Large intestine (tissue), 3 donors: ENCODE data around the gene GCLC. TPM values are rescaled to one million over a fixed set of nuclear protein-coding genes. Genes with fewer than 3 reads are reported as not detected.

ENCODE experiments used
- DNase-seq, 2 donors: peaks; one replicate each; pipeline versions ENCODE4 v3.0.0 to v3.0.0-alpha.2; 2013
- H3K27ac ChIP-seq: one replicate; pipeline ENCODE4 v1.5.1; 2013; ENCODE audit warnings: low read length
- H3K27me3 ChIP-seq: 2 replicates; pipeline ENCODE4 v1.6.1; 2013; ENCODE audit warnings: low read length; ENCODE audit not compliant: control insufficient read depth, insufficient read depth
- H3K36me3 ChIP-seq: 2 replicates; pipeline ENCODE4 v1.6.1; 2013; ENCODE audit warnings: low read length; ENCODE audit not compliant: control insufficient read depth, insufficient read depth
- H3K4me1 ChIP-seq: one replicate; pipeline ENCODE4 v1.6.1; 2013; ENCODE audit warnings: low read length; ENCODE audit not compliant: control insufficient read depth, insufficient read depth
- H3K4me3 ChIP-seq: one replicate; pipeline ENCODE4 v1.5.1; 2013; ENCODE audit warnings: low read length
- H3K9me3 ChIP-seq: one replicate; pipeline ENCODE4 v1.6.1; 2013; ENCODE audit warnings: mild to moderate bottlenecking, low read depth, low read length, moderate library complexity; ENCODE audit not compliant: control insufficient read depth
- WGBS: methylation state at CpG from one replicate; pipeline ENCODE4 v1.1.5; 2013; ENCODE audit warnings: low lambda C conversion rate; ENCODE audit not compliant: insufficient coverage; 5-methylcytosine and 5-hydroxymethylcytosine counted together
- polyA plus RNA-seq: library from polyadenylated mRNA; unstranded; fragments of 120-200 nt; gene quantifications from one replicate; pipeline ENCODE4 v1.2.1, GENCODE V29; 2013

The GCLC gene
- polyA plus RNA-seq, 1 donor: 54.7 TPM

DNA sequence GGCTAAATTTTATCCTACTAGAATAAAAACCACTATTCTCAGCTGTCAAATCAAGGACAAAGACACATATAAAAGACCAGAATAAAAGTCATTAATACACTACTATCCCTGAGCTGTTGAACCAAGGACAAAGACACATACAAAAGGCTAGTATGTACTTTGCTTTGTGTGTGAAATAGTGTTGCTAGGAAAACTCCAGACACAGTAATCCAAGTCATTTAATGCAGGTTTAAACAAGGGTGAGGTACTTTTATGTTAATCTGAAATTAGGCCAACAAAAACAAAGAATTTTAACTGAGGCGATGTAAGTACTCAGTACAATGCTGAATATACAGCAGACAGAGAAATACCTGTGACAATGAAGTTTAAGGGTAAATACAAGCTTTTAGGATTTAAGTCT, 18.9 kb downstream of the GCLC start:
- 86% methylated on average over 1 of the region's 1 CpG for WGBS
- no peaks in the 10 kb centered on the region for H3K27me3 ChIP-seq
- no peaks in the 10 kb centered on the region for H3K9me3 ChIP-seq
- DNase-seq: no peak
- H3K36me3 ChIP-seq: no peaks in the 10 kb centered on the region
- H3K4me3 ChIP-seq: no peak overlapping the region
- H3K27ac ChIP-seq: no peak overlapping the region
- no peaks in the 10 kb centered on the region for H3K4me1 ChIP-seq

DNA sequence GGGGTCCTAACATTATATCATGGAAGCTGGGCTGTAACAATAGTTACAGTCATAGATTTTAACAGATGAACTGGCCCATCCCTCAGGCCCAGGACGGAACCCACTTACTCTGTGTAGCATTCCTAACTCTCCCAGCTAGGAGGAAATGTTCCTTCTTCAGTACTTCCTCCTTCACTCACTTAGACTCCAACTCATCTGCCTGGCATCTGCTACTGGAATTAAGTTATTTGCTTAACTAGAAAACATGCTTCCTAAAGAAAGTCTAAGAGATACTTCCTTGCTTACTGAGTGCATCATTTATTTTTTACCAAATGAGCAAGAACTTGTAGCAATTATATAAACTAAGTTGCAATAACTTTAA, 20.5 kb downstream of the GCLC start:
- H3K4me3 ChIP-seq: no peak overlapping the region
- WGBS: 83% methylated on average over 1 of the region's 1 CpG
- no peaks in the 10 kb centered on the region for H3K27me3 ChIP-seq
- H3K9me3 ChIP-seq: no peaks in the 10 kb centered on the region
- no peak overlapping the region for H3K27ac ChIP-seq
- peaks cover 10% of the 10 kb centered on the region for H3K36me3 ChIP-seq
- no peaks in the 10 kb centered on the region for H3K4me1 ChIP-seq
- DNase-seq: no peak

DNA sequence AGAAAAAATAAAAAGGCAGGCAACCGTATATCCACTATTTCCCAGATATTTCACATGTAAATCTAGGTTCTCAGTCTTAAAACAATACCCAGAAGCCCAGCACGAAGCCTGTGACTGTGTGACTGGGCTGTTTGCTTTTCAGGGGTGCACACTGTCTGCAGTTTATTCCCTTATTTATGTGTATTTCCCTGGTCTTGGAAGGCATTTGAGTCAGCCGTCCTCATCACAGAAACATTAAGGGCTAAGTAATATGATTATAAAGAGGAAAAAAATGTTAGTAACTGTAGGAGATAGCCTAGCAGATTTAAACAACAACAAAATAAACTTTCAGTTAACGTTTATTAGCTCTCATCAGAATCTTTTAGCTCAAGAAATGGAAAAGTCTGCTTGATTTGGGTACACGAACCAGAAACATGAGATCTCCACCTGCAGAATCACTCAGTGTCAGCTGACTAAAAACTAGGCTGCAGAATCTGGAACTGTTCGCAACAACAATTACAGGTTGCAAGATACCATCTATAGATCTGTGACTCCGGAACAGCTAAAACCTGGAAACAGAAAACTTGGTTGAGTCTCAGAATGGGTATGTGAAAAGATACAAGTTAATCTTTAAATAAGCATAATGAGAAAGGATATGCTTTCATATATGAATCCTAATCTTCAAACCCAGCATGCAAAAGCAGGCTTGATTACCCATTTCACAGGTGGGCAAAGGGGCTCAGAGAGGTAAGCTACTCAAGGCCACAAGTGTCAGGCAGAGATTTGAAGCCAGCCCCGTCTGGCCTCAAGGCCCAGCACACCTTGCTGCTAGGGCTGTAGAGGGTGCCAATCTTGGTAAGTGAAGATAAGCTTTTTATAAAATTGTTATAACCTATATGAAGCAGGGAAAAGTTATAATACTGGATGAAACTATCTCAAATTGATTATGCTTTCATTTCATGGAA, 21.1 kb downstream of the GCLC start:
- H3K27ac ChIP-seq: no peak overlapping the region
- no peak for DNase-seq

DNA sequence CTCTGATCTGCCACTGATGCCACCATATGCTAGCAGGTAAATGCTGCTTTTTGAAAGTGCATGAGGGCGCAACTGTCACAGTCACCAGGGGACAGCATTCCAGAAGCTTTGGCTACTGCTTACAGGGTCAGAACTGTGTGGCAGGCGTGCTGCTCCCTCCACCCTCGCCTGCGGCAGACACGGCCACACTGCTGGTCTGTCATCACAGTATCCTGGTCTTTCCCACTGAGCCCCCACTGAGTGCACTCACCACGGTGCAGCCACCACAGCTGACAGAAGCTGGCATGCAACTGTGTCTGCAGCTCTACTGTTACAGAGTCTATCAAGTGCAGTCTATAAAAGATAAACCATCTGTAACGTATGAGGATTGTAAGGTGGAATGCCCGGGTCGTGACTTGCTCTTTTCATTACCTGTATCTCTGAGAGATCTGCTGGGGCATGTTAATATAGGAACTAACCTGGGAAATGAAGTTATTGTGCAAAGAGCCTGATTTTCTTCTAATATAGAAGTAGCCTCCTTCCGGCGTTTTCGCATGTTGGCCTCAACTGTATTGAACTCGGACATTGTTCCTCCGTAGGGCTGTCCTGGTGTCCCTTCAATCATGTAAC, 24.5 kb downstream of the GCLC start:
- peaks cover 6% of the 10 kb centered on the region for H3K4me1 ChIP-seq
- H3K27me3 ChIP-seq: no peaks in the 10 kb centered on the region
- no peak for DNase-seq
- no peak overlapping the region for H3K27ac ChIP-seq
- 87% methylated on average over 5 of the region's 14 CpGs for WGBS
- H3K9me3 ChIP-seq: no peaks in the 10 kb centered on the region
- H3K36me3 ChIP-seq: peaks cover 24% of the 10 kb centered on the region
- no peak overlapping the region for H3K4me3 ChIP-seq

More for the DNA sequence above, 21.1 kb downstream of the GCLC start:
- Histone ChIP-seq H3K4me3 (no peak overlapping the region), H3K27me3 (no peaks in the 10 kb centered on the region), H3K9me3 (no peaks in the 10 kb centered on the region), H3K4me1 (no peaks in the 10 kb centered on the region), H3K36me3 (peaks cover 14% of the 10 kb centered on the region)
- WGBS: 90% methylated on average over 3 of the region's 8 CpGs

DNA sequence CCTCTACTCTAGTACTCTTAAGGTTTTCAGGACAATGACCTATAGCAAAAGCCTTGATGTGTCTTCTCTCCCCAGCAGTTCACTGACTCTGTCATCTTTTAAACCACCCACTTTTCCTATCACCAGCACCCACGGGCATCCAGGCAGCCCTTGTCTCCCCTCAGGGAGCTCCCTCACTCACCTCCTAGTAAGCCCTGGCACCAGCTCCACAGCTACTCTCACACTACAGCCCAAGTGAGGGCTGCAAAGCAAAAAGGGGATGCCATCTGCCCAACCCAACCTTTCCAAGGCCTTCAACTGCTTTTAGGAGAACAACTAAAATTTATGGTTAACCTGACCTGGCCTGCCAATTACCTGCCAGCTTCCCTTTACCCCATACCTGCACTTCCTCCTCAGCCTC, 26.0 kb downstream of the GCLC start:
- no peak for DNase-seq
- Histone ChIP-seq H3K4me3 (no peak overlapping the region), H3K27ac (no peak overlapping the region), H3K27me3 (no peaks in the 10 kb centered on the region), H3K9me3 (no peaks in the 10 kb centered on the region), H3K36me3 (peaks cover 24% of the 10 kb centered on the region), H3K4me1 (peaks cover 22% of the 10 kb centered on the region)
- WGBS: no CpG with 5 or more reads among the region's 1 CpG

DNA sequence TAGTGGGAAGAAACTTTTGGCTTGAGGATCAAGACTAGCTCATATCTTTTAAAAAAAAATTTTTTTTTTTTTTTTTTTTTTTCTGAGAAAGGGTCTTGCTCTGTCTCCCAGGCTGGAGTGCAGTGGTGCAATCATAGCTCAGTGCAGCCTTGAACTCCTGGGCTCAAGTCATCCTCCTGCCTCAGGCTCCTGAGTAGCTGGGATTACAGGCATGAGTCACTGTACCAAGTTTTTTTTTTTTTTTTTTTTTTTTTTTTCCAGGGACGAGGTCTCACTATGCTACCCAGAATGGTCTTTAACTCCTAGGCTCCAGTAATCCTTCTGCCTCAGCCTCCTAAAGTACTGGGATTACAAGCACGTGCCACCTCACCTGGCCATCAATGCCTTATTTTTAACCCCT, 27.9 kb downstream of the GCLC start:
- H3K4me1 ChIP-seq: peaks cover 31% of the 10 kb centered on the region
- no peak overlapping the region for H3K27ac ChIP-seq
- WGBS: no CpG with 5 or more reads among the region's 2 CpGs
- H3K4me3 ChIP-seq: no peak overlapping the region
- H3K27me3 ChIP-seq: no peaks in the 10 kb centered on the region
- H3K36me3 ChIP-seq: peaks cover 24% of the 10 kb centered on the region
- no peak for DNase-seq
- H3K9me3 ChIP-seq: no peaks in the 10 kb centered on the region

DNA sequence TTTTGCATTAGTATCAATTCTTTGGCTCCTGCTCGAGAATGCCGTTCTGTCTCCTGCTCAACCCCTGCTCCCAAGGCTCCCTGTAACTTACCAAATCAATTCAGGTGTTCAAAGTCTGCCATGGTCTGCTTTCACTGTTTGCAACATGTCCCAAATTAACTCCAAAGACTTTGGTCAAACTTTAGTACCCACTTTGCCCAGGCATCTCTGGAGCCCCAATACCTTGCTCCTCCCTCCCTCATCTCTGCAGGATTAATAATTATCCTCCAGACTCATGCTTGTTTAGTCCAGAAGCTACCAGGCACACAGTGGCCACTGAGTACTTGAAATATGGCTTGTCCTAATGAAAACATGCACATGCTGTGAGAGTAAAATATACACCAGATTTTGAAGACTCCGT, 30.2 kb downstream of the GCLC start:
- Histone ChIP-seq H3K9me3 (no peaks in the 10 kb centered on the region), H3K4me1 (peaks cover 42% of the 10 kb centered on the region), H3K27me3 (no peaks in the 10 kb centered on the region), H3K4me3 (no peak overlapping the region), H3K27ac (peak overlapping the region; percentile 71), H3K36me3 (peaks cover 20% of the 10 kb centered on the region)
- peak in 1 of 2 donors; percentile 47 for DNase-seq
- 62% methylated on average over 3 of the region's 3 CpGs for WGBS

DNA sequence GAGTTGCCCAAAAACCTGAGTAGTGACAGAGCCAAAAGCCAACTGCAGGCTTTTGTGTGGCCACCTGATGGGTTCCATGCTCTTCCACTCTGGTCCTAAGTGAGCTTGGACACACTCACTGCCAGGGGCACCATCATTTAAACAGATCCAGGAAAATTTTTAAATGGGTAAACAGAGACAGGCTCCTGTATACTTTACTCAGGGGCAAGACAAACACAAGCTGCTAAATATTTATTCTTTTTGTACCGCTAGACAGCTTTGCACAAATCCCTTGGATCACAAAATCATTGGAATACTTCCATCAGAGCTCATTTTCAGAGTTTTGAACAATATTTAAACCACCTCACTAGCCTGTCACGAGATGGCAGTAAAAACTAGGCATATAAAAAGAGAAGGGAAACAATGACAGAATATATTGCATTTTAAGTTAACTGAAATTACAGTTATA, 31.4 kb downstream of the GCLC start:
- 30% methylated on average over 2 of the region's 2 CpGs for WGBS
- peaks cover 15% of the 10 kb centered on the region for H3K36me3 ChIP-seq
- H3K27ac ChIP-seq: peak overlapping the region; percentile 71
- H3K27me3 ChIP-seq: no peaks in the 10 kb centered on the region
- no peaks in the 10 kb centered on the region for H3K9me3 ChIP-seq
- H3K4me1 ChIP-seq: peaks cover 42% of the 10 kb centered on the region
- H3K4me3 ChIP-seq: no peak overlapping the region
- peak in 1 of 2 donors; percentile 41 for DNase-seq

DNA sequence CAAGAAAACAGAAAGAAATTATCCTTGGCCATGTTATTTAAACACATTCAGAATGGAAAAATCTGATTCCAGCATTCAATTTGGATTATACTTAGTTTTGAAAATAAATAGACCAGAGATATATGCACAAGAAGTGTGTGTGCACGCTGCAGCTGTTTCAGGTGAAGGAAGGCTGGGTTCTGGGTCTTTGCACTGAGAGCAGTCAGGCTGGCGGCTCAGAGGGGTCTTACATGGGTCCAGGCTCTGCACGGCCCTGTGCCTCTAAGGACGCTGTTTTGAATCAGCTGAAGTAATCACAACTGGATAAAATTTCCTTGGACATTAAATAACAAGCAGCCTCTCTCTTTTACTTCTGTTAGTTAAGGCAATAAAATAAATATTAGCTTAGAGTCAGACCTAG, 31.8 kb downstream of the GCLC start:
- H3K36me3 ChIP-seq: peaks cover 15% of the 10 kb centered on the region
- H3K9me3 ChIP-seq: no peaks in the 10 kb centered on the region
- H3K4me1 ChIP-seq: peaks cover 42% of the 10 kb centered on the region
- no peaks in the 10 kb centered on the region for H3K27me3 ChIP-seq
- 0% methylated on average over 1 of the region's 4 CpGs for WGBS
- DNase-seq: no peak
- peak overlapping the region; percentile 71 for H3K27ac ChIP-seq
- no peak overlapping the region for H3K4me3 ChIP-seq

DNA sequence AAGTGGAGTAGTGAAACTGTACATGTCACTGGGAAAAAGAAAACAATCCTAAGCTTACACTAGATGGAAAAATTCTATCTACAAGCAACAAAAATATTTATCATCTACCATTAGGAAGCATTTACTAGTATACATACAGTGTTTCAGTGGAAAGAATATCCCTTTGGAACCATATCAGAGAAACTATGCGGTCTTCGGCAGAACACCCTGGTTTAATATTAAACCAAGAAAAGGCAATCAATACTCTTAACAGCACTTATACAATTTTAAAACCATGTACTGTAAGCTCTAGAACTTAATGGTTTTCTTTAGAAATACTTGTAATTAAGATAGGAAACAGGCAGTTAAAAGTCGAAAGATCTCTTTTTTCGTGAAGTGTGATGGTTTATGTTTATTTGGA, 32.3 kb downstream of the GCLC start:
- Histone ChIP-seq H3K27ac (peak overlapping the region; percentile 71), H3K27me3 (no peaks in the 10 kb centered on the region), H3K9me3 (no peaks in the 10 kb centered on the region), H3K4me1 (peaks cover 42% of the 10 kb centered on the region), H3K4me3 (no peak overlapping the region), H3K36me3 (peaks cover 14% of the 10 kb centered on the region)
- peak in 1 of 2 donors; percentile 67 for DNase-seq
- no CpG with 5 or more reads among the region's 4 CpGs for WGBS
